Ureter (tissue), 1 donor: ENCODE results near the gene AADAC. TPM values are rescaled to one million over a fixed set of nuclear protein-coding genes. Genes with fewer than 3 reads are reported as not detected.
"Not testable (repeated sequence)": the region's sequence is repeated elsewhere in the genome, so short reads cannot be mapped to it uniquely, and the experiment has no call there.

ENCODE experiments used
- DNase-seq: peaks from one replicate; pipeline ENCODE4 v3.0.0-alpha.2; 2020; ENCODE audit warnings: low spot score
- total RNA-seq: library from RNA; stranded (reverse); gene quantifications from one replicate; pipeline ENCODE4 v1.2.4, GENCODE V29; 2023
- donor health status: DM: yes; HTN: yes; CAD: no.

Gene AADAC
- total RNA-seq, 1 donor from 2014 or later: not detected

DNA sequence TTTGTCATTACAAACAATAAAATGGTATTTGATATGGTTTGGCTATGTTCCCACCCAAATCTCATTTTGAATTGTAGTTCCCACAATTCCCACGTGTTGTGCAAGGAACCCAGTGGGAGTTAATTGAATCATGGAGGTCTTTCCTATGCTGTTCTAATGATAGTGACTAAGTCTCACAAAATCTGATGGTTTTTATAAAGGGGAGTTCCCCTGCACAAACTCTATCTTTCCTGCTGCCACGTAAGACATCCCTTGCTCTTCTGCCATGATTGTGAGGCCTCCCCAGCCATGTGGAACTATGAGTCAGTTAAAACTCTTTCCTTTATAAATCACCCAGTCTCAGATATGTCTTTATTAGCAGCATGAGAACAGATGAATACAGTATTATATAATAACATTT lies 15.4 kb upstream of the AADAC start:
- no peak for DNase-seq

DNA sequence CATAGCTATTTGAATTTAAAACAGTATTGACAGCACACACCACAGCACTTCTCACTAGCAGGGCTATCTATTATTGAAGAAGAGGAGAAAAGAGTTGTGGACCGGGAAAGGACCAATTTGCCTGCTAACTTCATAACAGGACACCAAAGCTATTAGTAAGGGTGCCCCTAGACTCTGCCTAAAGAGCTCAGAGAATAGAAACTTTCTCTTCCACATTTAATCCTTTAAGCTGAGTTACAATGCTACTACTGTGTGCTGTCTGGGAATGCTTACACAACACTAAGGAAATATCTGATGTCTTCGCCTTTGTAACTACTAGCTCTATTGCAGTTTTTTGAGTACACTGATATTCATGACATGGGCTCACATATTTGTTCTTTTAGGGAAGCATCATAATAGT lies 13.5 kb upstream of the AADAC start:
- DNase-seq: no peak

DNA sequence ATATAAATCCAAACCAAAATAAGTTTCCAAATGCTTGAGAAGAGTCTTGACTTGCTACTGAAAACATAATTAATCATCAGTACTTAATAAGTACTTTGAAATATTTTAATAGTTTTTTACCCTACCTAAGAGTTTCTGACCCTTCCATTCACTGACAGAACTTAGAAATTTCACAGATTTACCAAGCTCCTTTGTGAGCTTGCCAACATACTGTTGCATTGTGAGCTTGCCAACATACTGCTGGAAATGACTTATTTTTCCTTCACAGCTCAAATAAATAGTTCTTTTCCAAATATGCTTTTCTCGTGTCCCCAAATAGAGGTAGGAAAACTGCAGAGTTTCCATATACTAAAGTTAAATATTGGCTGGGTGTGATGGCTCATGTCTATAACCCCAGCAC lies 9.6 kb upstream of the AADAC start:
- DNase-seq: no peak

DNA sequence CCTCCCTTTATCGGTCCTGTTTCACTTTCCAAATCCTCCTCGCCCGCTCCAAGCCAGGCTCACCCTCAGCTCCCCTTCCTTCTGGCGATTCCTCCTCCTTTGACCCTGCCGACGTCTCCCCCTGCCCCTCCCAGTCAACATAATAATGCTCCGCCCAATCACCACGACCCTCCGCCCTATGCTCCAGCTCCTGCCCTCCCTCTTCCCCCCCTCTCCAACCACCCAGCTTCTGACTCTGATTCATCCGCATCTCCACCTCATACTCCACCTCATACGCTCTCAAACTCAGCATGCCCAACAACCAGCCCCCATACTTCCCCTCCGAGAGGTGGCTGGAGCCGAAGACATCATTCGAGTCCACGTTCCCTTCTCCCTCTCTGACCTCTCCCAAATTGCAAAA lies 7.1 kb upstream of the AADAC start:
- no peak for DNase-seq

DNA sequence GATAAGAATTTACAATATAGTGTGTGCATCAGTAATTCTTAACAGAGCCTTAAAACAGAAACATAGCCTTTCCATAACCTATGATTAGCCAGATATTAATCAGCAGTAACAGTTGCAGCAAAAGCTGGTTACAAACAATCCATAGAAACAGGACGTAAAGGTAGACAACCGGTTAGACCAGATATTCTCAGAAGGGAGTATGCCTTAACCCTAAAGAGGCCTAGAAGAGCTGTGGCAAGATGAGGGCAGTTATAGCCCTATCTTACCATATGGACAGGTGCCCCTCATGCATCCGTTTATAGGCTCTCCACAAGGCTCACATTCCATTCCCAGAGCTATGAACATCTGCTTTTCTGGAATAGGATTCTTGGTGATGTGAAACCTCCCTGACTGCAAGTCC lies 5.0 kb upstream of the AADAC start:
- DNase-seq: not testable (repeated sequence)

DNA sequence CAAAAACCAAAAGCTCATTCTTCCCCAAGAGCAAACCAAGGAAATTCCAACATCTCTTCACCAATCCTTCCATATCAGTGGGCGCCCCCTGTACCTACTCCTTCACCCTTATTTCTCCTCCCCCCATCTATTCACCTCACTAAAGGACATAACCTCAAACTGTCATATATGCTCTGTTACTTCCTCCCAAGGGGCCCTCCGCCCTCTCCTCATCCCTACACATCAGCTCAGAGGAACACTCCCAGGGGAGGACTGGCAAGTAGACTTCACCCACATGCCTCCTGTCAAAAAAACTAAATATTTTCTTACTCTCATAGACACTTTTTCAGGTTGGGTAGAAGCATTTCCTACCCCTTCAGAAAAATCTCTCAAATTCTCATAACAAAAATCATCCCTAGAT lies 2.4 kb upstream of the AADAC start:
- no peak for DNase-seq

DNA sequence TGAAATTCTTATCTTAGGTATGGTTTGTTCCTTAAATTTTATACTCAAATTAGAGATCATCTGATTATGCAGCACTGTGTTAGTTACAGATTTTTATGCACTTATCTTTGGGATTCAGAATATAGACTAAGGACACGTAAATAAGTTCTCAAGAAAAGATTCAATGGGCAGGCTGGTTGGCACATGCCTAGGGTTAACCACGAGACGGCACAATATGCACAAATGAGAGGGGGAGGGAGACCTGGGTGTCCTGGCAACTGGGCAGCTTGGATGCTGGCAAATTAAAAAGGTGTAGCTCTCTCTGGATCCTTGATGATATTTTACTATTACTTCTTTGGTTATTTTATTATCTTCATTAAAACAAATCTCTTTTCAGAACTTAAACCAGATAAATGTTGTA lies 672 bp downstream of the AADAC start:
- DNase-seq: no peak

DNA sequence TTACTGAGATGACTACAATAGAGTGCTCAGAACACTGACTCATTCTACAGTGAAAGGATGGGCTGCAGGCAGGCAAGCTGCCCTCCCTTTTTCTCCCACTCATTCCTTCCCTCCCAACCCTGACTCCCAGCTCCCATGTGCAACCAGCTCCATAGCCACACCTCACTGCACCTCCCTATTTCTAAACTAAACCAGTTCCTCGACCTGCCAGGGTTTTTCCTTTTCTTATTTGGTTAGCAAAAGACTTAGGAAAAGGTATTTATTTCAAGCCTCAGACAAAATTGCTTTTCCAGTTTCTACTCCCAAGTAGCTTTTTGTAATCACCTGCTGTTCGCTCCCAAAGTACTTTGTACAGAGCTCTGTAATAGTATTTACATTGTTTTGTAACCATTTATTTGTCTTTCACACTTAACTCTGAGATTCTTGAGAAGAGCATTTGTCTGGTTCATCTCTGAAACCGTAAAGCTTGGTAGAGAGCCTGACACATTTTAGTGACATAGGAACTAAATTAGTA lies 2.2 kb downstream of the AADAC start:
- no peak for DNase-seq

DNA sequence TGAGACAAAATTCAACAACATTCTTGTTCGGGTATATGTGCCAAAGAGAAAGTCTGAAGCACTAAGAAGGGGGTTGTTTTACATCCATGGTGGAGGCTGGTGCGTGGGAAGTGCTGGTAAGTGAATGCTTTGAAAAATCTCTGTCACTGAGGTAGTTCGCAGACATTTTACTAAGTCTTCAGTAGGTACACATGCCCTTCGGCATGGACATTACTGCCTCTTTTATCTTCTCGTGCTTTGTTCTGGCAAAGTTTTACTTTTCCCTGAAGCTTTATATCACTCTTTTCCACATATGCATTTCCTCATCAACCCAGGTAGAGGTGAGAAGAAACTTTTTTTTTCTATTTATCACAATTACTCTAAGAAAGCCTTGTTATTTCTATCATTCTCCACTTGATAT lies 3.6 kb downstream of the AADAC start:
- DNase-seq: no peak

DNA sequence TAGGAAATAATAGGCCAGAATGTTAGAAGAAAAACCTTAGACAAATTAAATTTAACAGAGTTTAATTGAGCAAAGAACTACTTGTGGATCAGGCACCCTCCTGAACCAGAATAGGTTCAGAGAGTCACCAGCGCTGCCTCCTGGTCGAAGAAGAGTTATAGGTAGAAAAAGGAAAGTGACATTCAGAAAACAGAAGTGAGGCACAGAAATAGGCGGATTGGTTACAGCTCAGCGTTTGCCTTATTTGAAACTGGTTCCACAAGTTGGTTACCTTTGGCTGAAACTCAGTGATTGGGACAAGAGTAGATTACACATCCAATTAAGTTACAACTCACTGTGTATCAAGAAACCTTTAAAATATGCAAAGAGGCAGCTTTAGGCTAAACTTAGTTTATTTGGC lies 4.4 kb downstream of the AADAC start:
- no peak for DNase-seq

DNA sequence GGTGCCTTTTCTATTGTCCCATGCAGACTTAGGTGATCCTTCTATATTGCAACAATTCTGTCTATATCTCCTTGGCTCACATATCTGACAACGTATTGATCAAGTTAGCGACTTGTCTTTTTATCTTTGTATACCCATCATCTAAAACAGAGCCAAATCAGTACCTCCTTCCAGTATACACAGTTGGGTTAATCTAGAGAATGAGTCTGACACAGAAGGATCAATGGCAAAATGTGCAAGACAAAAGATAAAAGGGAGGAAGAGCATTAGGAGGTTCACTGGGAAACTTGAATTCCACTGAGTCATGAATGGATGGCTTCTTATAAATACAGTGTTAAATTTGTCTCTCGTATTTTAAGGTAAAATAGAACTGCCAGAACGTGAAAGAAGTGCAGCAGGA lies 6.0 kb downstream of the AADAC start:
- no peak for DNase-seq

DNA sequence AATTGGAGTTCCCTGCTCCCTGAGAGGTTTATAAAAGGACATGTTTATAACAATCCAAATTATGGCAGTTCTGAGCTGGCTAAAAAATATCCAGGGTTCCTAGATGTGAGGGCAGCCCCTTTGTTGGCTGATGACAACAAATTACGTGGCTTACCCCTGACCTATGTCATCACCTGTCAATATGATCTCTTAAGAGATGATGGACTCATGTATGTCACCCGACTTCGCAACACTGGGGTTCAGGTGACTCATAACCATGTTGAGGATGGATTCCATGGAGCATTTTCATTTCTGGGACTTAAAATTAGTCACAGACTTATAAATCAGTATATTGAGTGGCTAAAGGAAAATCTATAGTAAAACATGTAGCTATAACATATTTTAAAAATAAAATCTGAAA lies 13.9 kb downstream of the AADAC start:
- no peak for DNase-seq

DNA sequence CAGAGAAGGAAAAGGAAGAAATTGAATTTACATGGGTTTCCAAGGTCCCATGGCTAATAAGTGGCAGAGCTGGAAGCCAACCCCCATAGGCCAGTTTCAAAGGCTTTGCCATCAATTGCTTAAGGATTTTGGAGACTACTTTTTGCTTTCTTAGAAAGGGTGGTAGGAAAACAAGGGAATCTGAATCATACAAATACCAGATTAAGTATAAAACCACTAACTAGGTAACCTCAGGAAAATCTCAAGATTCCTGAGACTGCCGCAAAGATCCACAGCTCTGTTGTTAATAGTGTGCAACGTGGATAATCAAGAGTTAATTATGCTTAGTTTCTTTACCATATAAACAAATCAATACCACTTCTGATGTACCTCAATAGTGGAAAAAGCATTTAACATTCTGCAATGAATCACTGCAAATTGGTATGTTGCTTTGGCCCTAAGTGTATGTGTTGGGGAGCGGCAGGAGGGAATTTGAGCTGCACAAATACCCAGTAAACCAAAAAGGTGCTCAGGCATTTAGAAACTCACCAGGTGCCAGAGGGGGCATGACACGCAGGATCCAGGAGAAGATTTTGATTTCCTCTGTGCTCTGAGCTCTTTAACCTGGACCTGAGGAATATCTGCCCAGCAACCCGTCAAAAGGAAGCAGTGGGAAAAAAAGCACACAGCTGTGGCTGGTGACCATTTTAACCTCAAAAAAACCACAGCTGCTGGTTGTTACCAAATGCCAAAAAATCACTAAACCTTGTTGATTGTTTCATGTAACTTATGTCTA lies 22.0 kb downstream of the AADAC start:
- no peak for DNase-seq

DNA sequence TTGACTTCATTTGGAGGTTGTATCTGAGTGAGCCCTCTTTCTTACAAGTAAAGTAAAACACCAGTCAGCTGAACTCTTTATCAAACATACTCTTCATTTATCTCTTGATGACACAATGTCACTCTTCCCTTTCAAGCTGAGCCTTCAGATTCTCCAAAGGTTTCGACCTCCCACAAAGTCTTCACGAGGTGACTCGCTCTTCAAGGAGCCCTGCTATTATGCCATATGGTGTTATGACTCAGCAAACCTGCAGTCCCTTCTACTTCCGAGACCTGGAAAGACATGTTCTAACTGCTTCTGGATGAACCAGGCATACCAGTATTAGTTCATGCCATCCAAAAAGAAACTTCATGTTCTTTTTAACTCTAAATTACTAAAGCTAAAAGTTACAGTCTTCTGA lies 23.1 kb downstream of the AADAC start:
- no peak for DNase-seq

DNA sequence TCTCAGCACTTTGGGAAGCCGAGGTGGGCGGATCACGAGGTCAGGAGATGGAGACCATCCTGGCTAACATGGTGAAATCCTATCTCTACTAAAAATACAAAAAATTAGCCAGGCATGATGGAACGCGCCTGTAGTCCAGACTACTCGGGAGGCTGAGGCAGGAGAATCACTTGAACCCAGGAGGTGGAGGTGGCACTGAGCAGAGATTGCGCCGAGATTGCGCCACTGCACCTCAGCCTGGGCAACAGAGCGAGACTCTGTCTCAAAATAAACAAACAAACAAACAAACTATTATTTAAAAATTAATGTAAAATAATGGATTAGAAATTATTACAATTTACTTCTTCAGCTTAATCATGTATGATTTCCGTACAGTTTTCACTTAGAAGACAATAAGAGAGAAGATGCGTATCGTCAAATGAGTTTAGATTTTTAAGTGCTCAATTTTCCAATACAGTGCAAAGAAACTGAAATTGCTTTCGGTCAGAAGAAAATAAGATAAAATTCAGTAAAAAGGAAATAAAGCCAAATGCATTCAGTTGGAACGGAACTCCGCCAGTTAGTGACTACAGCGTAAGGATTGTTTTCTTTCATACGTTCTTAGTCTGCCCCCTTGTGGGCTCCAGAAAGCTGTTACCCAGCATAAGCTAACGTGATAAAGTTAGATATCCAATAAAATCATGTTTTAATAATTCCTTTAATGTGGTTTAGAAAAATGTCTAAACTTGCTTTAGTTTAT lies 24.8 kb downstream of the AADAC start:
- no peak for DNase-seq

DNA sequence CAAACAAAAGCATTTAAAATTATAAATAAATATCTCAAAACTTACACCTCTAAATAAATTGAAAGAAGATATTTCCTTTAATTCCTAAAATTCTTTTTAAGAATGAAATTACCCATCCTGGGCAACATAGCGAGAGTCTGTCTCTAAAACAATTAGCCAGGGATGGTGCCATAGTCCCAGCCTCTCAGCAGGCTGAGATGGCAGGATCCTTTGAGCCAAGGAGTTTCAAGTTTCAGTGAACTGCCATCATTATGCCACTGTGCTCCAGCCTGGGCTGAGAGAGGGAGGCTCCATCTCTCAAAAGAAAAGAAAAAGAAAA lies 25.4 kb downstream of the AADAC start:
- DNase-seq: no peak

DNA sequence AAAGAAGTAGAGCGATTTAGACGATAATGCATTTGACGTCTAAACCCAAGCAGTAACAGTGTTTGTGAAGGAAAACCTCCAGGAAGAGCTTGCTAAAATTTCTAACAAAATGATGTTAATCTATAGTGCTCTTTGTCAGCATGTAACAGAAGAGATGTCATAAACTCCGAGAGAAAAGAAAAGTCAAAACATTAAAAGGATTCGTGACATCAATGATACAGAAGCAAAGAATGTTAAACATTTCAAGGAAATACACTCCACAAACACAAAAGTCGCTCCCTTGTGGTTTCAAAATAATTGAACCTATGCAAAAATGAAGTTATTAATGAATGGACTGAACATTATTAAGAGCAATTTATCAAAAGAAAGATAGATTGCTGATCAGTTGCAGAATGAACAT lies 27.9 kb downstream of the AADAC start:
- no peak for DNase-seq

DNA sequence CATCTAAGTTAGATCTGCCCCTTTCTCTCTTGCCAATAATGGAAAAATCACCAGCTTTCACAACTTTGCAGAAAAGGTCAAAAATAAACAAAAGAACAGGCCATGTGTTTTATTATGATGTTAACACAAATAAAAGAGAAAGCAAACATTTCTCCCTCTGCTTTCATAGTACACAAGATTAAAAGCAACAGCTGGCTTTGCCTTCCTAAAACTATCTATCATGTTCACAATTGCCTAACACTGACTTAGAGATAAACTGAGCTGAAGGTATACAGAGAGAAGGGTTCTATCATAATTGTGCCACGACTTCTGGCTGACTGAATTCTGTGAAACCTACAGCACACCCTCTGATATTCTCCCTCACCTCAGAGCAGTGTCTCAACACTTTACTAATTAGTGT lies 29.4 kb downstream of the AADAC start:
- no peak for DNase-seq

DNA sequence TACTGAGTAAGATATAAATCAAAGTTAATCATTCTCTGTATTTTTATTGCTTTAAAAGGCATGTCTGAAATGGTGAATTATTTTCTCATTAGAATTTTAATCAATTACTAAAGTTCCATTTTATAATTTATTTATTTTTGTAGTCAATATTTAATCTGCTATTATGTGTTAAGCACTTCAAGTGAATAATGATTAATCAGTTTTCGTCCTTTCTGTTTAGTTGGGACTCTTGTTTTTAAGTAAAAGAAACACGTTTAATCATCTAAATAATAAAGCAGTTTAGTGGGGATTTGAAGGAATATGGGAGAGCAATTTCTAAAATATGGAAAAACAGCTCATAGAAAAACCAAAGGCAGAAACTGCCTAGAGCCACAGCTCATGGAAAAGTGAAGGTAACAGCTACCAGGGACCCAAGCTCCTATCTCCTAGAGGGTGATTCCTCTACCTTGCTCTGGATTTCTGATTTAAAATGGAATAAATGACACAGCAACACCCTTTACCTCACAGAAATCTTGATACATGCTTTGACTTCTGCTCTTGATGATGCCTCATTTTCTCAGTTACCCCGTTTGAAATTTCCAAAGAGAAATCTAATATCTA lies 31.5 kb downstream of the AADAC start:
- DNase-seq: no peak

DNA sequence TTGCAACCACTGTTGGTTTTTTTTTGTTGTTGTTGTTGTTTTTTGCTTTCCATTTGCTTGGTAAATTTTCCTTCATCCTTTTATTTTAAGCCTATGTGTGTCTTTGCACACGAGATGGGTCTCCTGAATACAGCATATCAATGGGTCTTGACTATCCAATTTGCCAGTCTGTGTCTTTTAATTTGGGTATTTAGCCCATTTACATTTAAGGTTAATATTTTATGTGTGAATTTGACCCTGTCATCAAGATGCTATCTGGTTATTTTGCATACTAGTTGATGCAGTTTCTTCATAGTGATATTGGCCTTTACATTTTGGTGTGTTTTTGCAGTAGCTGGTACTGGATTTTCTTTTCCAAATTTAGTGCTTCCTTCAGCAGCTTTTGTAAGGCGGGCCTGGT lies 36.1 kb downstream of the AADAC start:
- not testable (repeated sequence) for DNase-seq

DNA sequence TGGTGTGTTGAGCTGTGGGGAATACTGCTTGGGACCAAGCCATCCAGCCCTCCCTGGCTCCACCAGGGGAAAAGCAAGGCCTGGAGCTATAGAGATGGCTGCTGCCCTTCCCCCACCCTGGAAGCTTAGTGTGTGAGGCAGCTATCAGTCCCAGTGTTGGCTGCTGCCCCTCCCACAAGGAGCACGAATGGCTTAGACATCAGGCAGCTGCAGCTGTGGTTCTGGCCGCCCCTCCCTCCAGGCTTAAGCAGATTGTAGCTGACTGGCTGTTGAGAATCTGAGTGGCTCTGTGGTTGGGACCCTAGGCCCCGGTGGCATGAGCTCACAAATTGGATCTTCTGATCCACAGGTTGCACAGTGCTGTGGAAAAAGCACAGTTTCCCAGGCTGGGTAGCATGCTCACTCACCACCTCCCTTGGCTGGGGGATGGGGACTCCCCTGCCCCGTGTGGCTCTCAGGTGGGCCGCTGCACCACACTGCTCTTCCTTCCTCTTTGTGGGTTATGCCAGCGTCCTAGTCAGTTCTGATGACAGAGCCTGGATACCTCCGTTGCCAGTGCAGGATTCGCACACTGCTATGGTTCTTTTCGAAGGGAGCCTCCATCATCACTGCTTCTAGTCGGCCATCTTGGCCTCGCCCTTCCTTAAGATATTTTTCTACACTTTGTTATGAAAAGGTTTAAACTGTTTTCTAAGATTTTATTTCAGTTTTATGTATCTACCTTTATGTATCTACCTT lies 38.3 kb downstream of the AADAC start:
- DNase-seq: no peak

DNA sequence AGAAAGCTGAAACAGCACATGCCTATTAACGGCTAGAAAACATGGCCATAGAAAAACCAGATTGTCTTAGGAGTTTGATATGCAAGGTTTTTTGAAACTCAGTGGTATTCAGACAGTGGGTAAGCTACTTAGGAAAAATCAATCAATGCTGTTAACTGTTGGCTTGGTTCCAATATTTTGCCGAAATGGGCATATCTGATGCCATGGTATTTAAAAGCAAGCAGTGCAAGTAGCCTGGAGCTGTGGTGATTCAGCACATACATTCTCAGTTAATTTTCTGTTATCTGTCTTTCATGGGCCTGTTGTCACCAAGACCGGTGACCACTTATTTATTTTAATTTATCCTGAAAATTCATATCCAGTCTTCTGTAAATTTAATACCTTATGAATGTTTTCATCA lies 42.2 kb downstream of the AADAC start:
- no peak for DNase-seq
